K562 (cell line): ENCODE data around the gene NOX5. TPM values are rescaled to one million over a fixed set of nuclear protein-coding genes. Genes with fewer than 3 reads are reported as not detected.

Source experiments
- ATAC-seq: fragments of 200-7000 bp; cut with Tn5 transposase; 3 replicates; pipeline ENCODE4 v1.9.1; 2020; ENCODE audit warnings: moderate library complexity
- BruUV-seq: library from RNA; stranded (reverse); fragments of 400-500 nt; replicated peaks from 2 replicates; lab custom pipeline; 2021; lab: Mats Ljungman, UMichigan
- CTCF ChIA-PET: fragments of 300-600 bp; formaldehyde crosslinking; extraction: SDS; loops from one replicate; lab custom pipeline; 2021; ENCODE audit warnings: low intra/inter-chr PET ratio; lab: Yijun Ruan, JAX
- POLR2A ChIA-PET: fragments of 300-600, 350-650 bp; sonication (Branson Sonifier 250); formaldehyde crosslinking; extraction: SDS; loops from one replicate; lab custom pipeline; 2021; ENCODE audit warnings: antibody characterized with exemption, inconsistent platforms; lab: Yijun Ruan, JAX
- DNase-seq, 4 experiments: peaks; one replicate each; pipeline versions ENCODE4 v3.0.0 to v3.0.0-alpha.2; 2011 to 2018; ENCODE audit warnings: low spot score in 3 of 4, mixed read lengths in 3 of 4; ENCODE audit errors: extremely low read depth in 1 of 4
- FAIRE-seq: peaks from 2 replicates; lab custom pipeline; 2011; peaks lifted over from hg19 to GRCh38; lab: Jason Lieb, UNC
- H2AFZ ChIP-seq: 2 replicates; pipeline ENCODE4 v1.6.0; 2011; ENCODE audit warnings: low read depth, low read length, control low read depth, inconsistent platforms
- H3K27ac ChIP-seq: fragments of 200-600 bp; 3 replicates; pipeline ENCODE4 v1.8.0; 2011; ENCODE audit warnings: low read depth, mild to moderate bottlenecking, control low read depth, inconsistent platforms, low read length, moderate library complexity, mixed read lengths; ENCODE audit errors: extremely low read depth
- H3K27me3 ChIP-seq, 2 experiments: fragments of 300-600 bp in 1 of 2; 2 replicates in 1 of 2; 3 replicates in 1 of 2; pipeline versions ENCODE4 v1.6.0 to v1.8.0; 2011; ENCODE audit warnings: inconsistent platforms in 2 of 2, low read length in 2 of 2, mild to moderate bottlenecking in 1 of 2, mixed read lengths in 1 of 2, moderate library complexity in 1 of 2; ENCODE audit not compliant: control insufficient read depth in 2 of 2, insufficient read depth in 2 of 2
- H3K36me3 ChIP-seq: fragments of 300-600 bp; 3 replicates; pipeline ENCODE4 v1.8.0; 2011; ENCODE audit warnings: mild to moderate bottlenecking, low read length, inconsistent platforms; ENCODE audit not compliant: control insufficient read depth, insufficient read depth
- H3K4me1 ChIP-seq, 2 experiments: fragments of 200-600 bp in 1 of 2; replicated peaks in 1 of 2; 2 replicates in 1 of 2; 3 replicates in 1 of 2; pipeline versions ENCODE4 v1.5.1 to v1.8.0; 2011; ENCODE audit warnings: inconsistent platforms in 2 of 2, low read length in 2 of 2, mild to moderate bottlenecking in 1 of 2, mixed read lengths in 1 of 2, moderate library complexity in 1 of 2; ENCODE audit not compliant: control insufficient read depth in 2 of 2, insufficient read depth in 2 of 2
- H3K4me2 ChIP-seq: 2 replicates; pipeline ENCODE4 v1.6.1; 2011; ENCODE audit warnings: low read length, control low read depth, inconsistent platforms, mixed read lengths; ENCODE audit not compliant: insufficient read depth
- H3K4me3 ChIP-seq: fragments of 200-600 bp; sonication (generic), shearing (Covaris generic); 2 replicates; pipeline ENCODE4 v1.5.1; 2016; ENCODE audit warnings: control low read depth, inconsistent platforms
- H3K79me2 ChIP-seq: fragments of 200-600 bp; 3 replicates; pipeline ENCODE4 v1.8.0; 2011; ENCODE audit warnings: low read length, inconsistent platforms; ENCODE audit not compliant: control insufficient read depth, insufficient read depth
- H3K9ac ChIP-seq, 2 experiments: 2 replicates each; pipeline versions ENCODE4 v1.6.0 to v1.6.1; 2011; ENCODE audit warnings: low read depth in 2 of 2, low read length in 2 of 2, control low read depth in 1 of 2, inconsistent platforms in 1 of 2, mild to moderate bottlenecking in 1 of 2, mixed read lengths in 1 of 2; ENCODE audit not compliant: insufficient read depth in 1 of 2
- H3K9me1 ChIP-seq: one replicate; pipeline ENCODE4 v1.6.0; 2011; ENCODE audit warnings: inconsistent platforms, mild to moderate bottlenecking, low read length, moderate library complexity; ENCODE audit not compliant: control insufficient read depth, insufficient read depth
- H3K9me3 ChIP-seq: replicated peaks from 2 replicates; pipeline ENCODE4 v1.5.1; 2011; ENCODE audit warnings: low read depth, low read length, inconsistent platforms; ENCODE audit not compliant: control insufficient read depth, insufficient read depth
- H4K20me1 ChIP-seq: replicated peaks from 2 replicates; pipeline ENCODE4 v1.6.1; 2011; ENCODE audit warnings: low read length, inconsistent platforms, mixed read lengths; ENCODE audit not compliant: control insufficient read depth, insufficient read depth
- ARID3A ChIP-seq: IDR thresholded peaks from 2 replicates; pipeline ENCODE4 v1.6.1; 2012; ENCODE audit warnings: low read depth, low read length, improper control_type of control experiment, borderline replicate concordance
- ARID3B ChIP-seq: fragments of 250-450 bp; sonication (Bioruptor Pico); IDR thresholded peaks from 2 replicates; pipeline ENCODE4 v1.4.0; 2020; ENCODE audit warnings: borderline replicate concordance
- BRD4 ChIP-seq: fragments of 200-600 bp; sonication (generic); IDR thresholded peaks from 2 replicates; pipeline ENCODE4 v1.6.1; 2017; ENCODE audit warnings: inconsistent platforms
- BRD9 ChIP-seq: fragments of 450-650 bp; IDR thresholded peaks from 2 replicates; pipeline ENCODE4 v1.6.1; 2018; ENCODE audit warnings: low read depth; ENCODE audit not compliant: partially characterized antibody
- CTCFL ChIP-seq: IDR thresholded peaks from 2 replicates; pipeline ENCODE4 v1.6.1; 2011; ENCODE audit warnings: borderline replicate concordance, low read depth, mild to moderate bottlenecking, moderate library complexity, low read length; ENCODE audit not compliant: insufficient read depth, poor library complexity, severe bottlenecking
- ERF ChIP-seq: fragments of 450-650 bp; formaldehyde crosslinking; IDR thresholded peaks from 2 replicates; pipeline ENCODE4 v1.4.0; 2020; ENCODE audit warnings: mild to moderate bottlenecking, mixed read lengths
- FOS ChIP-seq: IDR thresholded peaks from 3 replicates; pipeline ENCODE4 v1.6.1; 2011; ENCODE audit not compliant: insufficient read length; ENCODE audit errors: extremely low read depth
- MEIS2 ChIP-seq: fragments of 450-650 bp; IDR thresholded peaks from 2 replicates; pipeline ENCODE4 v1.6.1; 2014; ENCODE audit warnings: mild to moderate bottlenecking; ENCODE audit not compliant: partially characterized antibody
- NONO ChIP-seq, 2 experiments: fragments of 200-400 bp in 1 of 2; fragments of 450-650 bp in 1 of 2; formaldehyde crosslinking in 1 of 2; IDR thresholded peaks; 2 replicates each; pipeline ENCODE4 v1.6.1; 2017; ENCODE audit warnings: low read depth in 2 of 2, mild to moderate bottlenecking in 2 of 2, moderate library complexity in 2 of 2, low read length in 1 of 2
- PHF8 ChIP-seq: fragments of 200-600 bp; sonication (generic); IDR thresholded peaks from 2 replicates; pipeline ENCODE4 v1.6.1; 2012; ENCODE audit warnings: mixed run types, mild to moderate bottlenecking, inconsistent platforms, low read length, moderate library complexity, borderline replicate concordance
- PYGO2 ChIP-seq: fragments of 450-650 bp; IDR thresholded peaks from 2 replicates; pipeline ENCODE4 v1.6.1; 2016; ENCODE audit warnings: mild to moderate bottlenecking, missing genetic modification characterization, moderate library complexity, missing compliant biosample characterization
- SIX5 ChIP-seq, 2 experiments: IDR thresholded peaks; 2 replicates each; pipeline ENCODE4 v1.6.1; 2011; ENCODE audit warnings: low read length in 2 of 2, borderline replicate concordance in 1 of 2, low read depth in 1 of 2, mild to moderate bottlenecking in 1 of 2, moderate library complexity in 1 of 2; ENCODE audit not compliant: insufficient read depth in 1 of 2
- ZBTB43 ChIP-seq: sonication (generic); formaldehyde crosslinking; IDR thresholded peaks from 2 replicates; pipeline ENCODE4 v1.8.0; 2023; ENCODE audit warnings: mild to moderate bottlenecking, missing genetic modification reagents
- ZNF197 ChIP-seq: fragments of 200-800 bp; sonication (Bioruptor generic); IDR thresholded peaks from 2 replicates; pipeline ENCODE4 v1.6.1; 2016; ENCODE audit warnings: low read depth, missing genetic modification characterization, missing compliant biosample characterization
- ZNF239 ChIP-seq: fragments of 250-450 bp; sonication (Bioruptor Pico); IDR thresholded peaks from 2 replicates; pipeline ENCODE4 v1.4.0; 2020; ENCODE audit warnings: mild to moderate bottlenecking
- WGBS: fragments of 100-300 bp; shearing (Covaris generic); methylation state at CpG from one replicate; pipeline ENCODE4 v1.1.6; 2016; ENCODE audit warnings: low coverage, mixed read lengths; ENCODE audit not compliant: insufficient coverage; ENCODE audit errors: missing lambda C conversion rate; 5-methylcytosine and 5-hydroxymethylcytosine counted together
- in situ Hi-C: fragments of 300-500 bp; cut with MboI; formaldehyde crosslinking; loops from 4 replicates; pipeline ENCODE4 v1.15.0; 2018; ENCODE audit warnings: inconsistent platforms, mixed read lengths
- intact Hi-C: fragments of 100-400 bp; cut with micrococcal nuclease; formaldehyde crosslinking; loops from 2 replicates; pipeline ENCODE4 v1.14.2; 2022
- polyA plus RNA-seq, 8 experiments: library from polyadenylated mRNA; depleted of rRNA in 4 of 8; stranded (reverse) in 5 of 8; unstranded in 3 of 8; fragments of >200 nt; fragmentation: Nextera tagmentation in 2 of 8; fragmentation: Illumina TruSeq in 1 of 8; extraction: Ambion mirVana in 2 of 8; extraction: Trizol in 1 of 8; gene quantifications; 2 replicates each; pipeline versions ENCODE4 v1.2.1 to v1.2.3, GENCODE V29; 2011 to 2014; ENCODE audit warnings: inconsistent platforms in 1 of 8, missing spikeins in 1 of 8
- total RNA-seq, 7 experiments: library from RNA; depleted of rRNA in 6 of 7; stranded (reverse); fragments of >200 nt in 6 of 7; fragmentation: Illumina TruSeq in 2 of 7; extraction: Trizol in 2 of 7; gene quantifications; 2 replicates each; pipeline versions ENCODE4 v1.2.1 to v1.2.3, GENCODE V29; 2011 to 2021; ENCODE audit warnings: low replicate concordance in 1 of 7

NOX5 gene
- total and polyA plus RNA-seq, 9 of the 15 experiments (the other 6 are each of a cell fraction or from before 2014, with no cell fraction given): 0.01 TPM; not detected in 8

GRCh38 chr15:68983961-68984481 is 30.5 kb upstream of the NOX5 start:
- 0 out of 2 replicates have a peak, but pooled peaks cover 6% of the 10 kb centered on the region for H3K9me3 ChIP-seq
- FAIRE-seq (peak; percentile 88), DNase-seq (peak; percentile 42 to 84 (median 52)), ATAC-seq (peak; percentile 91)
- H4K20me1 ChIP-seq: no peaks in the 10 kb centered on the region
- H3K4me1 ChIP-seq: peaks cover 24 to 29% of the 10 kb centered on the region in 2 experiments
- no peaks in the 10 kb centered on the region for H3K27me3 ChIP-seq
- no peaks in the 10 kb centered on the region for H3K9me1 ChIP-seq
- 3% methylated on average over 3 of the region's 4 CpGs for WGBS
- H3K9ac ChIP-seq: peak overlapping the region in 1 of 2 experiments; percentile 15; a peak in 1 of 4 replicates
- H3K27ac ChIP-seq: peak overlapping the region; percentile 58
- no peaks in the 10 kb centered on the region for H3K36me3 ChIP-seq
- intact Hi-C loops: loop anchor here (1.0 kb wide), 1 partner anchor 8 kb away; no protein-coding TSS in a partner anchor
- BruUV-seq: no TSS peak
- no peaks in the 10 kb centered on the region for H3K79me2 ChIP-seq
- in situ Hi-C loops: no loop called here
- H2AFZ ChIP-seq: no peak overlapping the region
- ChIA-PET POLR2A (interaction anchor here (0.9 to 2.7 kb wide), 5 partner anchors 11 to 34 kb away, joined by 3 to 14 read pairs (median 3); no protein-coding TSS in a partner anchor), CTCF (no interaction called here)
- H3K4me2 ChIP-seq: peak overlapping the region; percentile 66
- H3K4me3 ChIP-seq: no peak overlapping the region
- TF ChIP-seq SIX5 (IDR thresholded peaks at IDR 0.05; ENCODE audit: borderline replicate concordance in 1 of 2, insufficient read depth in 1 of 2, low read depth in 1 of 2, low read length in 2 of 2): no peak
- TF ChIP-seq ZBTB43 (CRISPR knock-in tag): no peak
- no peak for TF ChIP-seq BRD9
- TF ChIP-seq CTCFL: no peak
- TF ChIP-seq ERF (CRISPR knock-in tag): no peak
- TF ChIP-seq NONO (IDR thresholded peaks at IDR 0.05; ENCODE audit: low read depth in 2 of 2, low read length in 1 of 2): no peak
- TF ChIP-seq ARID3B (CRISPR knock-in tag): no peak
- no peak for TF ChIP-seq BRD4
- no peak for TF ChIP-seq PYGO2
- no peak for TF ChIP-seq ARID3A
- TF ChIP-seq MEIS2: no peak
- TF ChIP-seq PHF8: no peak
- no peak for TF ChIP-seq ZNF239 (CRISPR knock-in tag)
- peak; percentile 74 for TF ChIP-seq ZNF197 (CRISPR knock-in tag)
- TF ChIP-seq FOS: no peak
